Gastrocnemius medialis (tissue), 4 donors: Measurements from ENCODE around the gene DMBT1. TPM values are rescaled to one million over a fixed set of nuclear protein-coding genes. Genes with fewer than 3 reads are reported as not detected.

ENCODE experiments used
- ATAC-seq, 2 donors: fragments of 150-250 bp; one replicate each; pipeline ENCODE4 v1.9.1; 2016
- DNase-seq, 2 donors: peaks; one replicate each; pipeline ENCODE4 v3.0.0-alpha.2; 2019
- H3K27ac ChIP-seq, 4 donors: fragments of 200-600 bp; sonication (generic); 1 replicate in 1 of 4; 2 replicates in 3 of 4; pipeline ENCODE4 v1.5.1; 2016 to 2018; ENCODE audit warnings: mild to moderate bottlenecking in 2 of 4, moderate library complexity in 1 of 4
- H3K27me3 ChIP-seq, 3 donors: fragments of 200-600 bp; sonication (generic) in 2 of 3; 1 replicate in 1 of 3; 2 replicates in 2 of 3; pipeline versions ENCODE4 v1.5.1 to v1.6.0; 2016 to 2019; ENCODE audit warnings: mild to moderate bottlenecking in 1 of 3, moderate library complexity in 1 of 3
- H3K36me3 ChIP-seq, 2 donors: fragments of 200-600 bp; sonication (generic) in 1 of 2; one replicate each; pipeline ENCODE4 v1.5.1; 2017 to 2018
- H3K4me1 ChIP-seq, 2 donors: fragments of 200-600 bp; sonication (generic) in 1 of 2; one replicate each; pipeline ENCODE4 v1.5.1; 2016 to 2017; ENCODE audit warnings: mild to moderate bottlenecking in 2 of 2
- H3K4me3 ChIP-seq, 4 donors: fragments of 200-600 bp; sonication (generic) in 3 of 4; 1 replicate in 1 of 4; 2 replicates in 3 of 4; pipeline ENCODE4 v1.5.1; 2016 to 2019; ENCODE audit warnings: mild to moderate bottlenecking in 2 of 4
- H3K9me3 ChIP-seq, 3 donors: fragments of 200-600 bp; sonication (generic) in 2 of 3; 1 replicate in 1 of 3; 2 replicates in 2 of 3; pipeline ENCODE4 v1.5.1; 2016 to 2019
- CTCF ChIP-seq, 5 experiments: fragments of 450-650 bp in 3 of 5; fragments of 200-600 bp in 2 of 5; sonication (generic) in 2 of 5; IDR thresholded peaks in 4 of 5; conservative IDR thresholded peaks in 1 of 5; 1 replicate in 4 of 5; 2 replicates in 1 of 5; pipeline ENCODE4 v1.5.1; 2016 to 2019; ENCODE audit warnings: antibody characterized with exemption in 5 of 5, mild to moderate bottlenecking in 3 of 5, moderate library complexity in 3 of 5
- POLR2A ChIP-seq, 2 donors: fragments of 450-650 bp; IDR thresholded peaks; one replicate each; pipeline ENCODE4 v1.6.1; 2017; ENCODE audit warnings: antibody characterized with exemption in 2 of 2, mild to moderate bottlenecking in 2 of 2, moderate library complexity in 2 of 2
- in situ Hi-C, 4 donors: fragments of 200-750 bp; cut with MboI; loops; one replicate each; pipeline versions ENCODE4 v1.15.0 to v1.8.0; 2017; ENCODE audit warnings: low sequenced_read_pairs in 4 of 4
- intact Hi-C: fragments of 100-400 bp; cut with DNase I; formaldehyde crosslinking; loops from one replicate; pipeline ENCODE4 v1.15.1; 2023; ENCODE audit warnings: low total_unique reads
- total RNA-seq, 4 donors: library from RNA; depleted of rRNA; stranded (reverse); fragments of >200 nt; gene quantifications; one replicate each; pipeline versions ENCODE4 v1.1.0 to v1.2.3, GENCODE V29; 2016

The DMBT1 gene
- total RNA-seq, 4 donors from 2014 or later = 0.32 TPM; not detected in 3

GRCh38 chr10:122559228-122559627, 1.3 kb upstream of the DMBT1 start:
- Histone ChIP-seq H3K9me3 (no peaks in the 10 kb centered on the region), H3K4me1 (no peaks in the 10 kb centered on the region), H3K27ac (no peak overlapping the region), H3K36me3 (no peaks in the 10 kb centered on the region), H3K27me3 (peaks cover 0 to 8% (median 2%) of the 10 kb centered on the region in 3 donors), H3K4me3 (no peak overlapping the region)
- TF ChIP-seq CTCF (IDR thresholded peaks at IDR 0.05 in 4 of 5, conservative IDR thresholded peaks at IDR 0.05 in 1 of 5) = no peak
- TF ChIP-seq POLR2A (IDR thresholded peaks at IDR 0.05) = no peak
- DNase-seq (no peak), ATAC-seq (no peak)
- in situ Hi-C loops (loop anchor here in 1 of 4 donors (25.0 kb wide), 1 partner anchor 122 kb away; no protein-coding TSS in a partner anchor), intact Hi-C loops (no loop called here)

GRCh38 chr10:122561212-122561611, 658 bp downstream of the DMBT1 start:
- no peaks in the 10 kb centered on the region for H3K9me3 ChIP-seq
- DNase-seq = no peak
- TF ChIP-seq CTCF (IDR thresholded peaks at IDR 0.05 in 4 of 5, conservative IDR thresholded peaks at IDR 0.05 in 1 of 5) = no peak
- no peak for TF ChIP-seq POLR2A (IDR thresholded peaks at IDR 0.05)
- H3K4me1 ChIP-seq = peaks cover 0 to 7% of the 10 kb centered on the region in 2 donors
- peaks cover 0 to 5% (median 2%) of the 10 kb centered on the region in 3 donors for H3K27me3 ChIP-seq
- H3K27ac ChIP-seq = no peak overlapping the region
- intact Hi-C loops = loop anchor here (10.0 kb wide), 1 partner anchor 96 kb away; the partner anchor contains the start of gene HTRA1
- in situ Hi-C loops = loop anchor here (10.0 to 25.0 kb wide), 5 partner anchors 106 to 266 kb away; partner anchors contain the start of gene ARMS2 (in 1 of the 4)
- no peaks in the 10 kb centered on the region for H3K36me3 ChIP-seq
- no peak for ATAC-seq
- no peak overlapping the region for H3K4me3 ChIP-seq

- Histone ChIP-seq H3K4me3 (no peak overlapping the region), H3K27me3 (peaks cover 0 to 5% (median 2%) of the 10 kb centered on the region in 3 donors), H3K9me3 (no peaks in the 10 kb centered on the region), H3K4me1 (peaks cover 0 to 7% of the 10 kb centered on the region in 2 donors), H3K27ac (no peak overlapping the region), H3K36me3 (no peaks in the 10 kb centered on the region)
- ATAC-seq (no peak), DNase-seq (no peak)
- in situ Hi-C loops = loop anchor here (10.0 to 25.0 kb wide), 5 partner anchors 107 to 267 kb away; partner anchors contain the start of gene ARMS2 (in 1 of the 4)
- TF ChIP-seq CTCF (IDR thresholded peaks at IDR 0.05 in 4 of 5, conservative IDR thresholded peaks at IDR 0.05 in 1 of 5) (no peak), POLR2A (IDR thresholded peaks at IDR 0.05) (no peak)
- intact Hi-C loops = loop anchor here (10.0 kb wide), 1 partner anchor 97 kb away; the partner anchor contains the start of gene HTRA1
Observed at GRCh38 chr10:122561792-122562191, 1.2 kb downstream of the DMBT1 start.

- H3K4me3 ChIP-seq = no peak overlapping the region
- no peak for DNase-seq
- no peaks in the 10 kb centered on the region for H3K9me3 ChIP-seq
- no peaks in the 10 kb centered on the region for H3K36me3 ChIP-seq
- in situ Hi-C loops = loop anchor here (5.0 to 25.0 kb wide), 6 partner anchors 110 to 270 kb away; partner anchors contain the start of gene ARMS2 (in 1 of the 4)
- H3K4me1 ChIP-seq = peaks cover 0 to 7% of the 10 kb centered on the region in 2 donors
- intact Hi-C loops = loop anchor here (1.0 to 10.0 kb wide), 4 partner anchors 100 to 267 kb away; partner anchors contain the start of gene HTRA1
- TF ChIP-seq POLR2A (IDR thresholded peaks at IDR 0.05) = no peak
- no peak for TF ChIP-seq CTCF (IDR thresholded peaks at IDR 0.05 in 4 of 5, conservative IDR thresholded peaks at IDR 0.05 in 1 of 5)
- H3K27ac ChIP-seq = no peak overlapping the region
- peaks cover 0 to 2% (median 0%) of the 10 kb centered on the region in 3 donors for H3K27me3 ChIP-seq
- no peak for ATAC-seq
Observed at GRCh38 chr10:122564980-122565379, 4.4 kb downstream of the DMBT1 start.
